DLD1 (cell line): Measurements from ENCODE around the gene FRMD3.
"Not testable (repeated sequence)": the region's sequence is repeated elsewhere in the genome, so short reads cannot be mapped to it uniquely, and the experiment has no call there.

Experiments used
- in situ Hi-C: cut with HindIII; loops from 2 replicates; pipeline ENCODE4 v1.10.0; 2017; ENCODE audit warnings: low sequenced_read_pairs

Gene FRMD3

GRCh38 chr9:83403527-83404238, 134.5 kb downstream of the FRMD3 start:
- in situ Hi-C loops, result no loop called here

- in situ Hi-C loops, result no loop called here
These were observed 136.8 kb downstream of the FRMD3 start for GRCh38 chr9:83401328-83401900.

- in situ Hi-C loops, result no loop called here
These were observed 141.4 kb downstream of the FRMD3 start for GRCh38 chr9:83396813-83397212.

GRCh38 chr9:83396342-83396741, 141.9 kb downstream of the FRMD3 start:
- in situ Hi-C loops, result no loop called here

- in situ Hi-C loops, result no loop called here
These were observed 146.0 kb downstream of the FRMD3 start for GRCh38 chr9:83392228-83392627.

- in situ Hi-C loops, result no loop called here
These were observed 149.9 kb downstream of the FRMD3 start for GRCh38 chr9:83388346-83388745.

GRCh38 chr9:83387401-83388185, 150.6 kb downstream of the FRMD3 start:
- in situ Hi-C loops, result no loop called here

- in situ Hi-C loops, result no loop called here
These were observed 152.9 kb downstream of the FRMD3 start for GRCh38 chr9:83385317-83385716.

GRCh38 chr9:83384214-83384613, 154.0 kb downstream of the FRMD3 start:
- in situ Hi-C loops, result no loop called here

- in situ Hi-C loops, result no loop called here
These were observed 155.2 kb downstream of the FRMD3 start for GRCh38 chr9:83383034-83383433.

GRCh38 chr9:83382421-83382820, 155.8 kb downstream of the FRMD3 start:
- in situ Hi-C loops, result no loop called here

GRCh38 chr9:83379045-83379444, 159.2 kb downstream of the FRMD3 start:
- in situ Hi-C loops, result no loop called here

- in situ Hi-C loops, result no loop called here
These were observed 165.2 kb downstream of the FRMD3 start for GRCh38 chr9:83372957-83373356.

- in situ Hi-C loops, result no loop called here
These were observed 170.9 kb downstream of the FRMD3 start for GRCh38 chr9:83367326-83367725.

GRCh38 chr9:83362341-83362995, 175.7 kb downstream of the FRMD3 start:
- in situ Hi-C loops, result no loop called here

GRCh38 chr9:83359039-83359438, 179.2 kb downstream of the FRMD3 start:
- in situ Hi-C loops, result no loop called here

- in situ Hi-C loops, result not testable (repeated sequence)
These were observed 179.7 kb downstream of the FRMD3 start for GRCh38 chr9:83358493-83358892.

GRCh38 chr9:83355729-83356151, 182.5 kb downstream of the FRMD3 start:
- in situ Hi-C loops, result no loop called here

- in situ Hi-C loops, result no loop called here
These were observed 183.2 kb downstream of the FRMD3 start for GRCh38 chr9:83355024-83355444.

- in situ Hi-C loops, result no loop called here
These were observed 189.2 kb downstream of the FRMD3 start for GRCh38 chr9:83349031-83349430.

GRCh38 chr9:83346655-83347420, 191.4 kb downstream of the FRMD3 start:
- in situ Hi-C loops, result no loop called here
